ENCODE data around the gene ITM2C. TPM values are rescaled to one million over a fixed set of nuclear protein-coding genes. Genes with fewer than 3 reads are reported as not detected.

Gene ITM2C
- polyA plus RNA-seq, 1 donor (not counting 4 experiments of a cell fraction or from before 2014, with no cell fraction given) = 55.0 TPM

- H3K9ac ChIP-seq (ENCODE audit: control insufficient read depth, extremely low read depth, insufficient read depth, low read length) = no peak overlapping the region
- DNase-seq (ENCODE audit: low read depth, low spot score) (no peak), FAIRE-seq (no peak)
- H3K27me3 ChIP-seq (ENCODE audit: control insufficient read depth, extremely low read depth, insufficient read depth, low read length) = no peaks in the 10 kb centered on the region
- no peaks in the 10 kb centered on the region for H4K20me1 ChIP-seq (ENCODE audit: control insufficient read depth, extremely low read depth, insufficient read depth, low read length)
- TF ChIP-seq EZH2 (IDR thresholded peaks at IDR 0.05; ENCODE audit: low read length) (no peak), CTCF (optimal IDR thresholded peaks at IDR 0.05 in 1 of 3, IDR thresholded peaks at IDR 0.05 in 1 of 3, conservative IDR thresholded peaks at IDR 0.05 in 1 of 3; ENCODE audit: extremely low read depth in 1 of 3, insufficient read depth in 2 of 3, low read length in 3 of 3) (no peak)
- dilution Hi-C loops (cut with MboI; ENCODE audit: extremely low pct_ligation_motif_present, low sequenced_read_pairs) = no loop called here
- H3K4me3 ChIP-seq (ENCODE audit: control insufficient read depth in 2 of 3, extremely low read depth in 1 of 3, insufficient read depth in 2 of 3, low read depth in 1 of 3, low read length in 3 of 3) = no peak overlapping the region
- H3K4me2 ChIP-seq (ENCODE audit: control insufficient read depth, extremely low read depth, insufficient read depth, low read depth, low read length) = peak overlapping the region; percentile 29
- no peak overlapping the region for H2AFZ ChIP-seq (ENCODE audit: control insufficient read depth, low read length)
- H3K9me3 ChIP-seq (ENCODE audit: control insufficient read depth, low read depth, low read length) = no peaks in the 10 kb centered on the region
- no peak overlapping the region for H3K27ac ChIP-seq (ENCODE audit: control insufficient read depth, insufficient read depth, low read length)
- H3K79me2 ChIP-seq (ENCODE audit: control insufficient read depth, insufficient read depth, low read length) = no peaks in the 10 kb centered on the region
- H3K36me3 ChIP-seq (ENCODE audit: control insufficient read depth in 2 of 2, extremely low read depth in 1 of 2, insufficient read depth in 2 of 2, low read length in 2 of 2) = no peaks in the 10 kb centered on the region
- peaks cover 12% of the 10 kb centered on the region for H3K4me1 ChIP-seq (ENCODE audit: control insufficient read depth, extremely low read depth, insufficient read depth, low read length)
- H3K9me1 ChIP-seq (ENCODE audit: control insufficient read depth, extremely low read depth, insufficient read depth, low read length) = no peaks in the 10 kb centered on the region
Measured at GRCh38 chr2:230908092-230908594, 43.4 kb downstream of the ITM2C start.

- H2AFZ ChIP-seq (ENCODE audit: control insufficient read depth, low read length) = no peak overlapping the region
- H3K4me1 ChIP-seq (ENCODE audit: control insufficient read depth, extremely low read depth, insufficient read depth, low read length) = peaks cover 12% of the 10 kb centered on the region
- H3K79me2 ChIP-seq (ENCODE audit: control insufficient read depth, insufficient read depth, low read length) = no peaks in the 10 kb centered on the region
- dilution Hi-C loops (cut with MboI; ENCODE audit: extremely low pct_ligation_motif_present, low sequenced_read_pairs) = no loop called here
- no peak overlapping the region for H3K9ac ChIP-seq (ENCODE audit: control insufficient read depth, extremely low read depth, insufficient read depth, low read length)
- H3K9me1 ChIP-seq (ENCODE audit: control insufficient read depth, extremely low read depth, insufficient read depth, low read length) = no peaks in the 10 kb centered on the region
- FAIRE-seq (peak; percentile 94), DNase-seq (ENCODE audit: low read depth, low spot score) (peak; percentile 88)
- no peaks in the 10 kb centered on the region for H3K36me3 ChIP-seq (ENCODE audit: control insufficient read depth in 2 of 2, extremely low read depth in 1 of 2, insufficient read depth in 2 of 2, low read length in 2 of 2)
- H3K27ac ChIP-seq (ENCODE audit: control insufficient read depth, insufficient read depth, low read length) = no peak overlapping the region
- TF ChIP-seq CTCF (optimal IDR thresholded peaks at IDR 0.05 in 1 of 3, IDR thresholded peaks at IDR 0.05 in 1 of 3, conservative IDR thresholded peaks at IDR 0.05 in 1 of 3; ENCODE audit: extremely low read depth in 1 of 3, insufficient read depth in 2 of 3, low read length in 3 of 3) = no peak
- no peak for TF ChIP-seq EZH2 (IDR thresholded peaks at IDR 0.05; ENCODE audit: low read length)
- no peak overlapping the region for H3K4me3 ChIP-seq (ENCODE audit: control insufficient read depth in 2 of 3, extremely low read depth in 1 of 3, insufficient read depth in 2 of 3, low read depth in 1 of 3, low read length in 3 of 3)
- no peaks in the 10 kb centered on the region for H4K20me1 ChIP-seq (ENCODE audit: control insufficient read depth, extremely low read depth, insufficient read depth, low read length)
- peak overlapping the region; percentile 29 for H3K4me2 ChIP-seq (ENCODE audit: control insufficient read depth, extremely low read depth, insufficient read depth, low read depth, low read length)
- no peaks in the 10 kb centered on the region for H3K27me3 ChIP-seq (ENCODE audit: control insufficient read depth, extremely low read depth, insufficient read depth, low read length)
- no peaks in the 10 kb centered on the region for H3K9me3 ChIP-seq (ENCODE audit: control insufficient read depth, low read depth, low read length)
Measured at GRCh38 chr2:230908595-230909191, 44.0 kb downstream of the ITM2C start.
